H1 (cell line): Measurements from ENCODE around the gene KCNQ2. TPM values are rescaled to one million over a fixed set of nuclear protein-coding genes. Genes with fewer than 3 reads are reported as not detected.

ENCODE experiments used
- CHD2 ChIP-seq: IDR thresholded peaks from 2 replicates; pipeline ENCODE4 v1.6.1; 2012; ENCODE audit warnings: low read length, improper control_type of control experiment
- SIX5 ChIP-seq: IDR thresholded peaks from 2 replicates; pipeline ENCODE4 v1.6.1; 2011; ENCODE audit warnings: mild to moderate bottlenecking, low read depth, low read length
- TAF1 ChIP-seq: IDR thresholded peaks from 2 replicates; pipeline ENCODE4 v1.6.1; 2011; ENCODE audit warnings: mild to moderate bottlenecking, low read depth, low read length
- TAF7 ChIP-seq: optimal IDR thresholded peaks from 2 replicates; pipeline ENCODE3; 2011; ENCODE audit warnings: low read depth, mild to moderate bottlenecking, inconsistent platforms, low read length, moderate library complexity, borderline replicate concordance
- polyA plus RNA-seq, 7 experiments: library from polyadenylated mRNA; depleted of rRNA in 3 of 7; stranded (reverse) in 5 of 7; unstranded in 2 of 7; fragments of >200 nt in 5 of 7; fragments of 200-250 nt in 2 of 7; gene quantifications; 1 replicate in 5 of 7; 2 replicates in 1 of 7; 4 replicates in 1 of 7; pipeline versions ENCODE4 v1.2.1 to v1.2.3, GENCODE V29; 2011 to 2013; ENCODE audit warnings: missing spikeins in 2 of 7, mixed read lengths in 2 of 7
- total RNA-seq: library from RNA; stranded (reverse); fragmentation: NEBNext Ultra II Directional; extraction: Animal tissue kit (Norgen Biotek cat#: 25700); gene quantifications from 2 replicates; pipeline ENCODE4 v1.2.1, GENCODE V29; 2021
- TF ChIP-seq, protein P1 (sequence below): IDR thresholded peaks from 2 replicates; pipeline ENCODE4 v1.6.1; 2011; ENCODE audit warnings: low read length, improper control_type of control experiment

Gene KCNQ2
- total and polyA plus RNA-seq, 2 of the 8 experiments (the other 6 are each of a cell fraction or from before 2014, with no cell fraction given) = 82.6 to 243 TPM

DNA sequence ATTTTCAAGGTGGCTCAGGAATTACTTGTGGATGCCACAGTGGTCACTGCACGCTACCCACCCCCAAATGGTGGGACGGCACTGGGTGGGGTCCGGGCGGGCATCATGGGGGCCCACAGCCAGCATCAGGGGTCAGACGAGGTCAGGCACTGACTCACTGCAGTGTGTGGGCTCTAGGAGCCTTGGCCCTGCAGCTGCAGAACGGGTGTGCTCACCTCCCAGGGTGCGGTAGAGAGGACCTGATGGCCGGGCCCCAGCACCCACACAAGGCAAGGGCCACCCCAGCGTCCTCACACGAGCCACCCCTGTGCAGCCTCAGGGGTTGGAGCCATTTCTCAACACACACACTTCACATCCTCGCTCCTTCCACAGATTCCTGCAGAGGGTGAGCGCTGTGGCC, 34.3 kb downstream of the KCNQ2 start (continued):
- TF ChIP-seq SIX5 (no peak), TAF1 (no peak), CHD2 (no peak), TAF7 (no peak)
- TF ChIP-seq, protein P1, sequence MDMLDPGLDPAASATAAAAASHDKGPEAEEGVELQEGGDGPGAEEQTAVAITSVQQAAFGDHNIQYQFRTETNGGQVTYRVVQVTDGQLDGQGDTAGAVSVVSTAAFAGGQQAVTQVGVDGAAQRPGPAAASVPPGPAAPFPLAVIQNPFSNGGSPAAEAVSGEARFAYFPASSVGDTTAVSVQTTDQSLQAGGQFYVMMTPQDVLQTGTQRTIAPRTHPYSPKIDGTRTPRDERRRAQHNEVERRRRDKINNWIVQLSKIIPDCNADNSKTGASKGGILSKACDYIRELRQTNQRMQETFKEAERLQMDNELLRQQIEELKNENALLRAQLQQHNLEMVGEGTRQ = no peak
